A172 (cell line): ENCODE data around the gene CDH13. TPM values are rescaled to one million over a fixed set of nuclear protein-coding genes. Genes with fewer than 3 reads are reported as not detected.
A peak's percentile ranks its signal among the peaks of the same experiment; 100 is the strongest.

Source experiments
- DNase-seq: peaks from one replicate; pipeline ENCODE4 v3.0.0-alpha.2; 2015; ENCODE audit warnings: low spot score
- total RNA-seq: library from RNA; depleted of rRNA; stranded (reverse); fragments of >200 nt; shearing (Covaris generic); gene quantifications from 2 replicates; pipeline ENCODE4 v1.2.3, GENCODE V29; 2014

The CDH13 gene
- total RNA-seq, 1 experiment from 2014 or later: 158 TPM

- DNase-seq: no peak
Observed at GRCh38 chr16:83296505-83296904, 669.7 kb downstream of the CDH13 start.

- no peak for DNase-seq
Observed at GRCh38 chr16:83298541-83298940, 671.8 kb downstream of the CDH13 start.

- DNase-seq: no peak
Observed at GRCh38 chr16:83300326-83300725, 673.6 kb downstream of the CDH13 start.

GRCh38 chr16:83301971-83302370 is 675.2 kb downstream of the CDH13 start:
- no peak for DNase-seq

GRCh38 chr16:83302853-83303252 is 676.1 kb downstream of the CDH13 start:
- no peak for DNase-seq

- peak; percentile 82 for DNase-seq
Observed at GRCh38 chr16:83305092-83305491, 678.3 kb downstream of the CDH13 start.

- DNase-seq: no peak
Observed at GRCh38 chr16:83306961-83307593, 680.3 kb downstream of the CDH13 start.

GRCh38 chr16:83307594-83307992 is 680.8 kb downstream of the CDH13 start:
- no peak for DNase-seq

- DNase-seq: no peak
Observed at GRCh38 chr16:83308414-83308813, 681.6 kb downstream of the CDH13 start.

- DNase-seq: no peak
Observed at GRCh38 chr16:83310816-83311215, 684.0 kb downstream of the CDH13 start.

GRCh38 chr16:83312015-83312717 is 685.4 kb downstream of the CDH13 start:
- DNase-seq: no peak

GRCh38 chr16:83312718-83313245 is 686.0 kb downstream of the CDH13 start:
- DNase-seq: no peak

- DNase-seq: no peak
Observed at GRCh38 chr16:83315271-83315670, 688.5 kb downstream of the CDH13 start.

GRCh38 chr16:83316458-83316857 is 689.7 kb downstream of the CDH13 start:
- no peak for DNase-seq

- no peak for DNase-seq
Observed at GRCh38 chr16:83318390-83318789, 691.6 kb downstream of the CDH13 start.

GRCh38 chr16:83328936-83329335 is 702.2 kb downstream of the CDH13 start:
- no peak for DNase-seq

- DNase-seq: no peak
Observed at GRCh38 chr16:83329441-83329840, 702.7 kb downstream of the CDH13 start.

GRCh38 chr16:83330251-83330650 is 703.5 kb downstream of the CDH13 start:
- no peak for DNase-seq

GRCh38 chr16:83335076-83335475 is 708.3 kb downstream of the CDH13 start:
- no peak for DNase-seq

- DNase-seq: peak; percentile 40
Observed at GRCh38 chr16:83336603-83337002, 709.8 kb downstream of the CDH13 start.

- DNase-seq: no peak
Observed at GRCh38 chr16:83338138-83338537, 711.4 kb downstream of the CDH13 start.

- DNase-seq: peak; percentile 69
Observed at GRCh38 chr16:83338941-83339340, 712.2 kb downstream of the CDH13 start.

- peak; percentile 79 for DNase-seq
Observed at GRCh38 chr16:83343935-83344366, 717.2 kb downstream of the CDH13 start.
